Erythroblast (primary cell): ENCODE data around the gene MIER3.

Experiments used
- GATA1 ChIP-seq: IDR thresholded peaks from 2 replicates; pipeline ENCODE4 v1.6.1; 2011; ENCODE audit warnings: low read depth, mild to moderate bottlenecking, control low read depth, low read length, moderate library complexity
- POLR2A ChIP-seq: IDR thresholded peaks from 2 replicates; pipeline ENCODE4 v1.6.1; 2011; ENCODE audit warnings: mild to moderate bottlenecking, low read length

DNA sequence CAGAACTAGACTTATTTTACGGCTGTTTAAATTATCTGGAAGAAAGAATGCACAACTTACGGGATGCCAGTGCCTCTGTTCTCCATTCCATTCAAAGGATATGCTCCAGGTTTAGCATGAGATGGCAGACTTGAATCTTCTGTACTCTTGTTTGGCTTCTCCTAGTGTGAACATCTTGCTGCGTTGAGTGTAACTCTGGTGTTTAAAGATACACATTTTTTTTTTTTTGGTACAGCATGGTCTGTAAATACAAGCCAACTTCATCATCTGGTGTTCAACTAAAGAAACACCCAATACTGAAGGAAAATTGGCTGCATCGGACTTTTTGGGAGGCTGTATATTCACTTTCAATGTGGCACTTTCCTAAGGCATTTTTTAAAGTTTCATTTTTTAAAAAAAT is 7.4 kb upstream of the MIER3 start:
- no peak for TF ChIP-seq POLR2A
- TF ChIP-seq GATA1, result no peak
